BE2C (cell line): ENCODE results near the gene DGKH.

ENCODE experiments used
- DNase-seq: peaks from one replicate; pipeline ENCODE4 v3.0.0-alpha.2; 2020
- H3K27me3 ChIP-seq: fragments of 250-450 bp; sonication (Bioruptor Pico); 2 replicates; pipeline ENCODE4 v1.5.1; 2020; ENCODE audit warnings: mild to moderate bottlenecking
- H3K36me3 ChIP-seq: fragments of 250-450 bp; sonication (Bioruptor Pico); 2 replicates; pipeline ENCODE4 v1.5.1; 2020; ENCODE audit warnings: mild to moderate bottlenecking
- H3K4me1 ChIP-seq: fragments of 250-450 bp; sonication (Bioruptor Pico); 2 replicates; pipeline ENCODE4 v1.5.1; 2020
- H3K4me3 ChIP-seq: 2 replicates; pipeline ENCODE4 v1.5.1; 2011; ENCODE audit warnings: low read depth, low read length
- H3K9me3 ChIP-seq: fragments of 250-450 bp; sonication (Bioruptor Pico); 2 replicates; pipeline ENCODE4 v1.5.1; 2020
- CTCF ChIP-seq: IDR thresholded peaks from 2 replicates; pipeline ENCODE4 v1.5.1; 2012; ENCODE audit warnings: mild to moderate bottlenecking, low read depth, low read length

DGKH gene

DNA sequence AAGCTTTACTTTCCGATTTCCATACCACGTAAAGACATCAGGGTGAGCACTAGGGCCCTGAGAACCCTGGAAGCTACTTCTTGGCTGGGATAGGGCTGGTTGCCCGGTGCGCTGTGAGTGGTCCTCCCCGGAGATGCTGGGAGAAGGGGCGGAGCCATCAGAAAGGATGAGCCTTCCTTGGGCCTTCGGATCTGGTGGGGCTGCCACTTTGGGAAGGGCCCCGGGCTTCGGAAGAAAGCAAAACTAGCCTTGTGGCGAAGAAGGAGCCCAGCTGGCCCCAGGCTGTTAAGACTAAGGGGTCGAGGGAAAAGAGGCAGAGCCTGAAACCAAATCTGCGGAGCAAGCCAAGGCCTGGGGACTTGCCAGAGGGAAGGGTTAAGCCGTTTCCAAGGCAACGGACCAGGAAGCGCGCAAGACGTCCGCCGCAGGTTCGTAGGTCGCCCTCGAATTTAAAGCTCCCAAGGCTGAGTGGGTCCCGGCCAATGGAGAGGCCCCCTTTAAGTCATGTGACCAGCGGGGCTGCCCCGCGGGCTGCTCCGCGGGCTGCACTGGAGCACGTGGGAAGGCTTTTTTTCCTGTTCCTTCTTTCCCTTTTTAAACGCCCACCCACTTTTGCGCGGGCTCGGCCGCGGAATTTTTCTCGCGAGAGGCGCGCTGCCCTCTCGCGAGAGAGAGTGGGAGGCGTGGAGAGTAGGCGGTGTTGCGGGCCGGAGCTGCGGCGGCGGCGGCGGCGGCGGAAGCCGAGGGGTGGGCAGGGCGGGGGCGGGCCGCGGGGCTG, 223.1 kb downstream of the DGKH start:
- Histone ChIP-seq H3K27me3 (no peaks in the 10 kb centered on the region), H3K4me1 (no peaks in the 10 kb centered on the region; the same call in 1 of the 2 replicates), H3K9me3 (no peaks in the 10 kb centered on the region), H3K36me3 (no peaks in the 10 kb centered on the region), H3K4me3 (peak overlapping the region; percentile 78)
- DNase-seq: peak; percentile 96
- no peak for TF ChIP-seq CTCF

- DNase-seq: peak; percentile 75
- no peak for TF ChIP-seq CTCF
- Histone ChIP-seq H3K9me3 (no peaks in the 10 kb centered on the region), H3K36me3 (no peaks in the 10 kb centered on the region), H3K4me1 (no peaks in the 10 kb centered on the region; the same call in 1 of the 2 replicates), H3K4me3 (peak within 1 kb of the TSS; percentile 78), H3K27me3 (no peaks in the 10 kb centered on the region)
Measured at GRCh38 chr13:42272115-42272803, 223.8 kb downstream of the DGKH start, which contains the start of gene AKAP11. Gene AKAP11 (plus strand): TSS chr13:42272152. CDS start chr13:42286349, 14,197 bp downstream.

DNA sequence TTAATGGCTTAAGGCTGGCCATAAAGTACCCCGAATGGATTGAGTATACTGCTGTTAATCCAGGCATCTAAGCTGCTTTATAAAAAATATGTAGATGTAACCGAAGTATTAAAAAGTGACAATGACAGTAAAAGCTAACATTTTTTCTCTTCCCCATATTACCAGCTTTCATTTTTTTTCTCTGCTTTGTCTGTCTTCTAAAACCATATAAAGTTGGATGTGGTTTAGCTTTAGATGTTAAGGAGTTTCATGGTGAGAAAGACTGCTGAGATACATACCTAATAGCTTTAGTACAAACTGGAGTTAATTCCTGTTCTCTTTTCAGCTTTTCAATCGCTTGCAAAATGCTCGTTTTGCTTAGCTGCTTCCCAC, 224.3 kb downstream of the DGKH start:
- no peaks in the 10 kb centered on the region for H3K9me3 ChIP-seq
- no peaks in the 10 kb centered on the region for H3K36me3 ChIP-seq
- TF ChIP-seq CTCF: no peak
- no peak for DNase-seq
- H3K4me3 ChIP-seq: peak overlapping the region; percentile 78
- no peaks in the 10 kb centered on the region for H3K27me3 ChIP-seq
- no peaks in the 10 kb centered on the region; the same call in 1 of the 2 replicates for H3K4me1 ChIP-seq

DNA sequence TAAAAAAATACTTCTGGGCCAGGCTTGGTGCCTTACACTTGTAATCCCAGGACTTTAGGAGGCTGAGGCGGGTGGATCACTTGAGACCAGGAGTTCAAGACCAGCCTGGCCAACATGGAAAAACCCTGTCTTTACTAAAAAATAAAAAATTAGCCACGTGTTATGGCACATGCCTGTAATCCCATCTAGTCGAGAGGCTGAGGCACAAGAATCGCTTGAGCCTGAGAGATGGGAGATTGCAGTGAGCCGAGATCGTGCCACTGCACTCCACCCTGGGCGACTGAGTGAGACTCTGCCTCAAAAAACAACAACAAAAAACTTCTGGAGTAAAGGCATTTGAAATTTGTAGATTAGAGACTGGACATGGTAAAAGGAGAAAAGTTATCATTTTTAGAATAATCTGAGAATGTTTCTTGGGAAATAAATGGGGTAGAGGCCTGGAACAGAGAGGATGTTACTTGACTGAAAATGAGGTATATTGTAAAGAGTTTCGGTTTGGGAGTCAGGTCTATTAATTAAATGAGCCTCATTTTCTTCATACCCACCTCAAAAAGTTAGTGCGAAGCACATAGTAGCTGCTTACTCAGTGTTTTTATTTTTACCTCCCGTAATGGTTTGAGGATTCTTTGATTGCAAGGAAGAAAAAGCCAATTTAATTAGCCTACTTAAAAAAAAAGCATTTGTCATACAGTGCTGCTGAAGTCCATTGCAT, 226.1 kb downstream of the DGKH start:
- no peak for TF ChIP-seq CTCF
- no peaks in the 10 kb centered on the region; the same call in 1 of the 2 replicates for H3K4me1 ChIP-seq
- no peaks in the 10 kb centered on the region for H3K27me3 ChIP-seq
- no peaks in the 10 kb centered on the region for H3K9me3 ChIP-seq
- no peaks in the 10 kb centered on the region for H3K36me3 ChIP-seq
- H3K4me3 ChIP-seq: no peak overlapping the region
- DNase-seq: no peak

DNA sequence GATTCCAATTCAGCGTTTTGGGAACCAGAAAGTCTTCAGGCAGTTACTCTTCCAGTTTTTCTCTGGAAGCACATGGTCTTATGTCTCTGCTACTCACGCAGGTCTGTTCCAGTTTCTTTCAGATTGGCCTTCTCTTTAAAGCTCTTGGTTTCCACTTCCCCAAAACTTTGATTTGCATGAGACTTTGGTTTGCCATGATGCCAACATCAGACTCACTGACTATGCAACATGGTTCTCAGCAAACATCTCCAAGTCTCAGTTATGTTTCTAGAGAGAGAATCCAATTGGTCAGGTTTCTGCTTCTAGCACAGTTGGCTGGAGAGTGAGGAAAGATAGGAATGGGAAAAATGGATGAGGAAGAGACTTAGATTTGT, 226.6 kb downstream of the DGKH start:
- Histone ChIP-seq H3K4me1 (no peaks in the 10 kb centered on the region; the same call in 1 of the 2 replicates), H3K36me3 (no peaks in the 10 kb centered on the region), H3K27me3 (no peaks in the 10 kb centered on the region), H3K9me3 (no peaks in the 10 kb centered on the region), H3K4me3 (no peak overlapping the region)
- no peak for DNase-seq
- TF ChIP-seq CTCF: no peak

GRCh38 chr13:42275506-42275905, 227.1 kb downstream of the DGKH start:
- Histone ChIP-seq H3K9me3 (no peaks in the 10 kb centered on the region), H3K36me3 (no peaks in the 10 kb centered on the region), H3K4me1 (no peaks in the 10 kb centered on the region; the same call in 1 of the 2 replicates), H3K27me3 (no peaks in the 10 kb centered on the region), H3K4me3 (no peak overlapping the region)
- no peak for TF ChIP-seq CTCF
- DNase-seq: no peak
